Ishikawa (cell line): ENCODE results near the gene APEX2.

ENCODE experiments used
- CEBPB ChIP-seq: IDR thresholded peaks from 2 replicates; pipeline ENCODE4 v1.6.1; 2012
- EGR1 ChIP-seq: IDR thresholded peaks from 2 replicates; pipeline ENCODE4 v1.6.1; 2012

GRCh38 chrX:55039471-55039870 is 39.3 kb downstream of the APEX2 start:
- TF ChIP-seq EGR1 (no peak), CEBPB (no peak)
